ENCODE results near the gene PLEKHM3.

The PLEKHM3 gene

DNA sequence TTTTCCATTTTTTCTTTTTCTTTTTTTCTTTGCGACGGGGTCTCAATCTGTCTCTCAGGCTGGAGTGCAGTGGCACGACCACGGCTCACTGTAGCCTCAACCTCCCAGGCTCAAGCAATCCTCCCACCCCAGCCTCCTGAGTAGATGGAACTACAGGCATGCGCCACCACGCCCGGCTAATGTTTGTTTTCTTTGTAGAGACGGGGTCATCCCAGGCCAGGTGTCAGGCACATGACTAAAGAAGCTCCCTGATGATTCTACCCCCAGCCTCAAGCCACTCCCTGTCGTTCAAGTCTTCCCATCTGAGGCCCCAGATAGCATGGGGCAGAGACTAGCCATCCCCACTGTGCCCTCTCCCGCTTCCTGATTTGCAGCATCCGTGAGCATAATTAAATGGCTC, 245.8 kb downstream of the PLEKHM3 start:
- no peak for DNase-seq

DNA sequence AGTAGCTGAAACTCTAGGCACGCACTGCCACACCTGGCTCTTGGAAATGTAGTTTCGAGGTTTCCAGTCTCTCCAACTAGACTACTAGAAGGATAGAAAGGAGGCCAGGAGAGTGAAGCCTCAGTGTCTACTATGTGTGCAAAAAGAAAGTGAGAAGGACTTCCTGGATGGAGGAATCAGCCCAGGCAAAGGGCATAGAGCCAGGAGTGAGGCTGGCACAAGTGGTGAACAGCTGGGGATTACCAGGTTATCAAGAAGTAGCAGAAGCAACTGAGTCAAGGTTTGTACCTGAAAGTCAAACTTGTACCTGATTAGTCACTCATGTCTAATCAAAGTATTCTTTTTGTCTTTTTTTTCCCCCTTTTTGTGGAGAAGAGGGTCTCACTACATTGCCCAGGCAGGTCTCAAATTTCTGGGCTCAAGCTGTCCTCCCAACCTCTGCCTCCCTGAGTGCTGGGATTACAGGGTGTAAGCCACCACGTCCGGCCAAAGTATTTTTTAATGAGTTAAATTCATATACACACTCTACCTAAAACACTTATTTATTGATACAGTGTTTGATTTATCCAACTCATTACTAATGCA, 246.9 kb downstream of the PLEKHM3 start:
- DNase-seq, result no peak

DNA sequence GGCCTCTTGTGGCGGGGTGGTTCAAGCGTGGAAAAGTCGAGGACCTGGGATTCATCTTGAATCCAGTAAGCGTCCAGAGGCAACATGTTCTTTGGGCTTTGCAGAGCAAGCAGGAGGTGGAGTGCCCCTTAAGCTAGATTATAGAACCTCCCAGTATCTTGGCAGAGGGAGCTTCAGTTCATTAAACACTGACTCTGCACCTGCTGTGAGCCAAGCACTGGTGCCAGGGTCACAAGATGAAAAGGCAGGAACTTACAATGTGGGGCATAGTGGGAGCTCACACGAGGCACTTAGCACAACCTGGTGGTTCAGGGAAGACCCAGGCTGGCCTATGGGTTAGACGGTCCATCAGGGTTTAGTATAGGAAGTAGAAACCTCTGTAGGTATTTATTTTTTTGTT, 248.2 kb downstream of the PLEKHM3 start:
- DNase-seq, result no peak

DNA sequence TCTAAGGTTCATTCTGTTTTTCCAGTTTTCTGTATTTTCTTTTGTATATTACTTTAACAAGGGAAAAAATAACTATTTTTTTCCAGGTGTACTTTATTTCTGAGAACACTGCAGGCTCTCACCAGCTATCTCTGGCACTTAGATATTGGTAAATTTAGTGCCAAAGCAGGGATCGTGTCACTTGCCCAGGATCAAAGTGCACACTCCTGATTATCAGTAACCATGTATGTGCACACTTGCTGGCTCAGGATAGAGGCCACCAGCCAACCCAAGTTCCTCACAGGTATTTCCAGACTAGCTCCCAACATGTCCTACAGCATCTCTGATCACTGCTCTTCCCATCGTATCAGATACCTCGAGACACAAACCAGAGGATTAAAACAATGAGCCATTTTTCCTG, 249.9 kb downstream of the PLEKHM3 start:
- no peak for DNase-seq

DNA sequence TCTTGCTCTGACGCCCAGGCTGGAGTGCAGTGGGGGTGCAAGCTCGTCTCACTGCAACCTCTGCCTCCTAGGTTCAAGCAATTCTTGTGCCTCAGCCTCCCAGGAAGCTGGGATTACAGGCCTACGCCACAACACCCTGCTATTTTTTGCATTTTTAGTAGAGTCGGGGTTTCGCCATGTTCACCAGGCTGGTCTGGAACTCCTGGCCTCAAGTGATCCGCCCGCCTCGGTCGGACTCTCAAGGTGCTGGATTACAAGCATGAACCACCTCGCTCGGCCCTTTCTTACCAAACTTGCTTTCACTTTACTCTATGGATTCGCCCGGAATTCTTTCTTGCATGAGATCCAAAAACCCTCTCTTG, 252.5 kb downstream of the PLEKHM3 start:
- no peak for DNase-seq

DNA sequence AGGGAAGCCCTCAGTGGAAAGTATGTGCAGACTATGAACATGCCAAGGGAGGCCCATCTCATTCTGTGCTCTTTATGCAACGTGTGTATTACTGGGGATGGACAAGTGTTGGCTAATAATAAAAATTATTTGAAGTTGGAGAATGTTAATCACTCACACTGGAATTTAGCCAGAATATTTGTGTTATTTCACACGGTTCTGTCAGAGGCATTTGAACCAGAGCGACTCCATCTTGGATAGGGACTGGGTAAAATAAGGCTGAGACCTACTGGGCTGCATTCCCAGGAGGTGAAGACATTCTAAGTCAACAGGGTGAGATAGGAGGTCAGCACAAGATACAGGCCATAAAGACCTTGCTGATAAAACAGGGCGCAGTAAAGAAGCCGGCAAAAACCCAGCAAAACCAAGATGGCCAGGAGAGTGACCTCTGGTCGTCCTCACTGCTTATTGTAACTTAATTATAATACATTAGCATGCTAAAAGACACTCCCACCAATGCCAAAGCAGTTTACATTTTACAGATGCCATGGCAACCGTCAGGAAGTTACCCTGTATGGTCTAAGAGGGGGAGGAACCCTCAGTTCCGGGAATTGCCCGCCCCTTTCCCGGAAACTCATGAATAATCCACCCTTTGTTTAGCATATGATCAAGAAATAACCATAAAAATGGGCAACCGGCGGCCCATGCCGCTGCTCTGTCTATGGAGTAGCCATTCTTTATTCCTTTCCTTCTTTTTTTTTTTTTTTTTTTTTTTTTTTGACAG, 253.1 kb downstream of the PLEKHM3 start:
- peak; percentile 61 for DNase-seq

DNA sequence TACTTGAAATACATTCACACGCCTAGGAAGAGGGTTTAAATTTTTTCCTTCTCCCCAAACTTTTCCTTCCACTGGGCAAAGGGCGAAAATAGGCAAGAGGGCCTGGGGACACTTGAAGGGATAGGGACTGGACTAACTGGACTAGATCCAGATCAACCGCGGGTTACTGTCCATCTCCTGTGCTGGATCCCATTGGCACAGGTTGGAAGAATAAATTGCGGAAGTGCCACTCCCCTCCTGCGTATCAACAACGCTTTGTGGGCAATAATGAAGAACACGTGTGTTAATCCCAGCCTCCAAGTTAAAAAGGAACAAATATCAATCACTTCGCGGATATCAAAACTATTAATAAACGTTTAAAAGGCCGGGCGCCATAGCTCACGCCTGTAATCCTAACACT, 253.9 kb downstream of the PLEKHM3 start:
- no peak for DNase-seq

All from activated CD8-positive, alpha-beta memory T cell treated with anti-CD3 and anti-CD28 coated beads for 24 hours (primary cell).